GM12874 (cell line): ENCODE measurements around the gene TNFSF18.

ENCODE experiments used
- TF ChIP-seq, protein P1 (sequence below): IDR thresholded peaks from 2 replicates; pipeline ENCODE4 v1.5.1; 2011; ENCODE audit warnings: low read depth, mild to moderate bottlenecking, control low read depth, low read length, moderate library complexity; ENCODE audit not compliant: insufficient read depth

The TNFSF18 gene

DNA sequence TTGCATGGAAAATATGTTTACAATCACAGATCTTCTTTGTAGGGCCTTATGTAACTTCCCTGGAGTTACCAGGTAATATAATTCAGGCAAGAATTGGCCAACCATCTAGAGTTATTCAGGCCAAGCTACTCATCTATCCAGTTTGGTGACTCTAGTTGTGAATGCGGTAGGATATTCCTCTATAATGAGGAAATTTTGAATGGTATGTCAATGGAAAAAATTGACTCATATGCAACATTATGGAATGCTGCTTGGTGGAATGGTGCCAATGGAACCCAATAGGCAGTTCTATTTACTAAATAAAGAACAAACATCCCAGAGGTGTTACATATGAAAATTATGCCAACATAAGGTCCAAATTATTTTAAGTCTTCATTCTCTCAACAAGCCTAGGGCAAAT is 5.6 kb upstream of the TNFSF18 start:
- TF ChIP-seq, protein P1, sequence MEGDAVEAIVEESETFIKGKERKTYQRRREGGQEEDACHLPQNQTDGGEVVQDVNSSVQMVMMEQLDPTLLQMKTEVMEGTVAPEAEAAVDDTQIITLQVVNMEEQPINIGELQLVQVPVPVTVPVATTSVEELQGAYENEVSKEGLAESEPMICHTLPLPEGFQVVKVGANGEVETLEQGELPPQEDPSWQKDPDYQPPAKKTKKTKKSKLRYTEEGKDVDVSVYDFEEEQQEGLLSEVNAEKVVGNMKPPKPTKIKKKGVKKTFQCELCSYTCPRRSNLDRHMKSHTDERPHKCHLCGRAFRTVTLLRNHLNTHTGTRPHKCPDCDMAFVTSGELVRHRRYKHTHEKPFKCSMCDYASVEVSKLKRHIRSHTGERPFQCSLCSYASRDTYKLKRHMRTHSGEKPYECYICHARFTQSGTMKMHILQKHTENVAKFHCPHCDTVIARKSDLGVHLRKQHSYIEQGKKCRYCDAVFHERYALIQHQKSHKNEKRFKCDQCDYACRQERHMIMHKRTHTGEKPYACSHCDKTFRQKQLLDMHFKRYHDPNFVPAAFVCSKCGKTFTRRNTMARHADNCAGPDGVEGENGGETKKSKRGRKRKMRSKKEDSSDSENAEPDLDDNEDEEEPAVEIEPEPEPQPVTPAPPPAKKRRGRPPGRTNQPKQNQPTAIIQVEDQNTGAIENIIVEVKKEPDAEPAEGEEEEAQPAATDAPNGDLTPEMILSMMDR: no peak

DNA sequence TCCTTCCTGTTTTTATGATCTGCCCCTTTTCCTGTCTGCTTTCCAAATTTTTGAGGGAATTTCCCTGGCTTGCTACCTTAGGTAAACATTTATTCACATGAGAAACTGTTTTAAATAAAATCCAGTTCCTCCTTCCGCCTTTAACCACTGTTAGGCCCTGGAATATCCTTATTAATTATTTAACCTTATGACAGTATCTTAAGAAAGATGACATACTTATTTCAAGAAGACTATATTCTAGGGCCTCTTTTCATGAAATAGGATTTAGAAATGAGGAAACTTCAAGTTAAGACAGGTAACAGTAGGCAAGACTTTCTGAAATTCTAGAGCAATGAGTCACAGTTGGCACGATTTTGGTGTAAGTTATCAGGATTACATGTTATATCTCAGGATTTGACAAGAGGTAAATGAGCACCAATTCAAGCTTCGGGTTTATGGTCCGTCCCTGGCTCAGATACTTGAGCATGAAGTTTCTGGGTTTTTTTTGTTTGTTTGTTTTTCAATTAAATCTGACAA is 2.0 kb upstream of the TNFSF18 start:
- TF ChIP-seq, protein P1: no peak

DNA sequence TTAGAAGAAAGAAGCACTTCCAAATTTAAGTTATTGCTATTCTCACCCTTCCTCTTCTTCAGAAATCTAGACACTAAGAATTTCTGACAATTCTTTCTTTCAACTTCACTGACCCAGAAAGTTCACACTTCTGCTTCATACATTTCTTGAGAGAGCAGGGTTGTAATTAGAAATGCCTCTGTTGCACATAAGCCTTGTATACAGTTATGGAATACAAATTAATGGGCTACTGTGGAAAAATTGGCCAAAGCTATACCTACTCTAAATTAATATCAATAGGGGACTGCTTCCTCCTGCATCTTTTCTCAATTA is 1.5 kb downstream of the TNFSF18 start:
- TF ChIP-seq, protein P1: no peak

DNA sequence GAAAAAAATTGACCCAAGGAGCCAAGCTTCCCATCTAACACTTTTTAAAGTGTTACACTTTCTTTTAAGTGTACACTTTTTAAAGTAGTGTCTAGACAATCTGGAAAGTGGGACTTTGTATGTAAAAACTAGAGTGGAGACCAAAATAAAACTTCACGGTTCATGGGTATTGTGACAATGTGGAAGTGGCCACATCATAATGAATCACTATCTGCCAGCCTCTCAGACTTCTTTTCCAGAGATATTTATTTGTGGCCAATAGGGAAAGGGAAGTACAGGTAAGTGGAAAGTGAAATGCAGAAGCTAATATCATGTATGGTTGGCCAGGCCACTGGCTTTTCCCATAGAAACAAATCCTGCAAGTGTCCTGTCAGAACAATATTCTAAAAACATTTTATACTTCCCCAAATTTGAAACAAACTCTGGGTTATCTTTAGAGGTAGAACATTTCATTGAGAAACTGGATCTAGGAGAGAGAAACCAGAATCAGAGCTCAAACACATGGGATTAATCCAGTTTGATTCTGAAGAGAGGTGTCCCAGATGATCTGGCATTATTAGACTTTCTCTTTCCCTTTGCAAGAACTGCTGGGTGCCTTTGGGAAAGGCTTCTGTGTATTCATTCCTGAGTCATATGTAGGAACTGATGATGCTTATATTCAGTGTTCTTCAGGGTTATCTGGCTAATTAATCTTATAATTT is 2.0 kb downstream of the TNFSF18 start:
- TF ChIP-seq, protein P1: no peak

DNA sequence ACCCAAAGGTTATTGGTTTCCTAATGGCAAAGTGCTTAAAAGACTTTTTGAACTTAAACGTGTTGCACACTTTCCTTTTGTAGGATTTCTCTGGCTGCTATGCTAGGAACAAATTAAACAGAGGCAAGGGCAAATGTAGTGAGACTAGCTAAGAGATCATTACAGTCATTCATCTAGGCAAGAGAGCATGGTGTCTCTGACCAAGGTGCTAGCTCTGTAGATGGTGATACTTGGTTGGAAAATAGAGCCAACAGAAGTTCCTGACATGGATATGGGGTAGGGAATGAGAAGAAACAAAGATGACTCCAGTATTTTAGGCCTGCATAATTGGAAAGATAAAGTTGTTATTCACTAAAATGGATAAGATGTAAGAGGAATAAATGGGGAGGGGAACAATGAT is 6.1 kb downstream of the TNFSF18 start:
- TF ChIP-seq, protein P1: no peak

DNA sequence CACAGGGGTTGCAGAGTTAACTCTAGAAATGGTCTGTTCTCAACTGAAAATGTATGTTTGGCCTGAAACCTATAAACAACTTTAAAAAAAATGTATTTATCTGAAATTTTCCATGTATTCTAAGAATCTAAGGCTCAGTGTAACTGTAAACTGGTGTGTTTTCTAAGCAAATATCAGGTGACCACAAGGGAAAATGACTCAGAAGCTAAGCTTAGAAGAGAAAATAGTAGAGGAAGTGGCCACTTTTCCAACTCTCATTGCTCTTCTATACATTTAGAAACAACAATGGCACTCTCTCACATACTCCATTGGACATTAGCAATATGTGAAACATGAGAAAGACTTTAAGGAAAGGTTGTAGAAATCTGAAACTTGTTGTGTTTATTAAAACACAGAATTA is 7.5 kb downstream of the TNFSF18 start:
- TF ChIP-seq, protein P1: no peak

DNA sequence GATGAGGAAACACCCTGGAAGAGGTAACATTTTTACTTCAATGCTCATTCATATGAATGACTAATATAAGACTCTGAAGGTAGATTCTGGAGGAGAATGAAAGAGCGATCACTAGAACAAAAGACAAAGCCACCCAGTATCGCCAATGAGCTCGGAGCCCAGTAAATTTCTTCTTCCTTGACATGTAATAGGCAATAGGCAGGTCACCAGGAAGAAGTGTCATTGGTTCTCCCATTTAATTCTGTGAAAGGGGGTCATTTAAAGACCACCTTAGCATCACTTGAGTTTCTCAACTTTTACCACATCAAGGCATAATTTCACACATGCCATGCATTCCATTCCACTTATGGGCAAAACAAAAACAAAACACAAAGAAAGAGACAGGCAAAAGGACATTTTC is 7.9 kb downstream of the TNFSF18 start:
- TF ChIP-seq, protein P1: no peak
